Trophoblast cell (in vitro differentiated cells and primary cell): ENCODE measurements around the gene YLPM1.

Experiments
- DNase-seq, 2 donors: peaks; one replicate each; pipeline ENCODE4 v3.0.0-alpha.2; 2016
- H2AFZ ChIP-seq: 2 replicates; pipeline ENCODE4 v1.6.1; 2013; ENCODE audit warnings: low read length, moderate library complexity, mild to moderate bottlenecking; ENCODE audit not compliant: insufficient read depth, poor library complexity
- H2AK5ac ChIP-seq: 2 replicates; pipeline ENCODE4 v1.6.1; 2013; ENCODE audit warnings: mild to moderate bottlenecking, low read length
- H2BK120ac ChIP-seq: 2 replicates; pipeline ENCODE4 v1.6.1; 2013; ENCODE audit warnings: low read length, mild to moderate bottlenecking, moderate library complexity; ENCODE audit not compliant: insufficient read depth, poor library complexity
- H2BK12ac ChIP-seq: 2 replicates; pipeline ENCODE4 v1.6.1; 2013; ENCODE audit warnings: mild to moderate bottlenecking, low read length, moderate library complexity
- H2BK5ac ChIP-seq: 2 replicates; pipeline ENCODE4 v1.6.1; 2013; ENCODE audit warnings: low read length, low read depth, moderate library complexity, mild to moderate bottlenecking; ENCODE audit not compliant: poor library complexity
- H3K14ac ChIP-seq: 2 replicates; pipeline ENCODE4 v1.6.1; 2013; ENCODE audit warnings: mild to moderate bottlenecking, low read length
- H3K18ac ChIP-seq: 2 replicates; pipeline ENCODE4 v1.6.1; 2013; ENCODE audit warnings: mild to moderate bottlenecking, low read length
- H3K23ac ChIP-seq: 2 replicates; pipeline ENCODE4 v1.6.1; 2013; ENCODE audit warnings: low read length
- H3K27ac ChIP-seq: 2 replicates; pipeline ENCODE4 v1.5.1; 2013; ENCODE audit warnings: low read depth, mild to moderate bottlenecking, inconsistent platforms, low read length, moderate library complexity
- H3K27me3 ChIP-seq: 2 replicates; pipeline ENCODE4 v1.6.1; 2013; ENCODE audit warnings: inconsistent platforms, mild to moderate bottlenecking, low read length, moderate library complexity; ENCODE audit not compliant: insufficient read depth
- H3K36me3 ChIP-seq, 2 experiments: 1 replicate in 1 of 2; 2 replicates in 1 of 2; pipeline ENCODE4 v1.6.1; 2013; ENCODE audit warnings: low read length in 2 of 2, mild to moderate bottlenecking in 2 of 2, moderate library complexity in 1 of 2; ENCODE audit not compliant: insufficient read depth in 2 of 2, control insufficient read depth in 1 of 2
- H3K4ac ChIP-seq: 2 replicates; pipeline ENCODE4 v1.6.1; 2013; ENCODE audit warnings: low read depth, mild to moderate bottlenecking, low read length, moderate library complexity
- H3K4me1 ChIP-seq, 2 experiments: 1 replicate in 1 of 2; 2 replicates in 1 of 2; pipeline ENCODE4 v1.6.1; 2013; ENCODE audit warnings: low read length in 2 of 2, mild to moderate bottlenecking in 2 of 2, moderate library complexity in 1 of 2; ENCODE audit not compliant: insufficient read depth in 2 of 2, control insufficient read depth in 1 of 2
- H3K4me2 ChIP-seq: 2 replicates; pipeline ENCODE4 v1.6.1; 2013; ENCODE audit warnings: inconsistent platforms, mild to moderate bottlenecking, low read length, moderate library complexity
- H3K4me3 ChIP-seq: 2 replicates; pipeline ENCODE4 v1.5.1; 2013; ENCODE audit warnings: mild to moderate bottlenecking, low read depth, low read length, inconsistent platforms
- H3K79me1 ChIP-seq: one replicate; pipeline ENCODE4 v1.6.1; 2013; ENCODE audit warnings: low read length
- H3K79me2 ChIP-seq: 2 replicates; pipeline ENCODE4 v1.6.1; 2013; ENCODE audit warnings: low read length, mild to moderate bottlenecking; ENCODE audit not compliant: control insufficient read depth, insufficient read depth, poor library complexity
- H3K9ac ChIP-seq: 2 replicates; pipeline ENCODE4 v1.6.1; 2013; ENCODE audit warnings: mild to moderate bottlenecking, low read length
- H3K9me3 ChIP-seq: 2 replicates; pipeline ENCODE4 v1.6.1; 2013; ENCODE audit warnings: low read depth, mild to moderate bottlenecking, control low read depth, inconsistent platforms, low read length; ENCODE audit not compliant: insufficient read depth
- H4K12ac ChIP-seq: 2 replicates; pipeline ENCODE4 v1.6.1; 2013; ENCODE audit warnings: low read depth, mild to moderate bottlenecking, low read length, moderate library complexity
- H4K8ac ChIP-seq: 2 replicates; pipeline ENCODE4 v1.6.1; 2013; ENCODE audit warnings: low read depth, mild to moderate bottlenecking, low read length, moderate library complexity
- H4K91ac ChIP-seq: one replicate; pipeline ENCODE4 v1.6.1; 2013; ENCODE audit warnings: low read depth, mild to moderate bottlenecking, low read length, moderate library complexity
- WGBS: extraction: QIAGEN DNeasy Blood & Tissue Kit; methylation state at CpG from one replicate; pipeline ENCODE4 v1.1.7; 2013; ENCODE audit warnings: missing lambda C conversion rate; ENCODE audit not compliant: insufficient read length, insufficient coverage; ENCODE audit errors: extremely low coverage; 5-methylcytosine and 5-hydroxymethylcytosine counted together

The YLPM1 gene

GRCh38 chr14:74840603-74841030, 77.5 kb downstream of the YLPM1 start:
- H3K4me2 ChIP-seq, result no peak overlapping the region
- no peak overlapping the region for H2AFZ ChIP-seq
- no peak overlapping the region for H3K23ac ChIP-seq
- WGBS, result no CpG with 5 or more reads among the region's 5 CpGs
- H3K4me3 ChIP-seq, result no peak overlapping the region
- H3K18ac ChIP-seq, result no peak overlapping the region
- H3K79me2 ChIP-seq, result no peaks in the 10 kb centered on the region
- no peak overlapping the region for H2AK5ac ChIP-seq
- no peaks in the 10 kb centered on the region for H3K79me1 ChIP-seq
- H4K8ac ChIP-seq, result no peak overlapping the region
- H2BK120ac ChIP-seq, result no peak overlapping the region
- H4K91ac ChIP-seq, result no peak overlapping the region
- no peak overlapping the region for H3K14ac ChIP-seq
- no peak overlapping the region for H3K27ac ChIP-seq
- no peak overlapping the region for H2BK5ac ChIP-seq
- H3K9ac ChIP-seq, result no peak overlapping the region
- peaks cover 0 to 6% of the 10 kb centered on the region in 2 experiments for H3K36me3 ChIP-seq
- H3K4me1 ChIP-seq, result no peaks in the 10 kb centered on the region
- no peaks in the 10 kb centered on the region for H3K9me3 ChIP-seq
- H3K27me3 ChIP-seq, result no peaks in the 10 kb centered on the region
- H2BK12ac ChIP-seq, result no peak overlapping the region
- H3K4ac ChIP-seq, result no peak overlapping the region
- H4K12ac ChIP-seq, result no peak overlapping the region
- peak; percentile 55 to 70 for DNase-seq

- H2BK12ac ChIP-seq, result no peak overlapping the region
- H3K36me3 ChIP-seq, result peaks cover 0 to 4% of the 10 kb centered on the region in 2 experiments
- H3K4me3 ChIP-seq, result no peak overlapping the region
- H3K18ac ChIP-seq, result no peak overlapping the region
- H3K9ac ChIP-seq, result no peak overlapping the region
- H4K91ac ChIP-seq, result no peak overlapping the region
- WGBS, result no CpG with 5 or more reads among the region's 4 CpGs
- no peak overlapping the region for H2AFZ ChIP-seq
- DNase-seq, result no peak
- H3K27ac ChIP-seq, result no peak overlapping the region
- H3K14ac ChIP-seq, result no peak overlapping the region
- no peak overlapping the region for H3K4me2 ChIP-seq
- H2BK120ac ChIP-seq, result no peak overlapping the region
- H3K23ac ChIP-seq, result no peak overlapping the region
- no peak overlapping the region for H2BK5ac ChIP-seq
- no peak overlapping the region for H4K8ac ChIP-seq
- H3K79me2 ChIP-seq, result no peaks in the 10 kb centered on the region
- no peaks in the 10 kb centered on the region for H3K9me3 ChIP-seq
- H3K4me1 ChIP-seq, result no peaks in the 10 kb centered on the region
- H3K79me1 ChIP-seq, result no peaks in the 10 kb centered on the region
- H3K4ac ChIP-seq, result no peak overlapping the region
- no peaks in the 10 kb centered on the region for H3K27me3 ChIP-seq
- no peak overlapping the region for H4K12ac ChIP-seq
- no peak overlapping the region for H2AK5ac ChIP-seq
Observed at GRCh38 chr14:74841230-74842207, 78.4 kb downstream of the YLPM1 start.

GRCh38 chr14:74843653-74844052, 80.5 kb downstream of the YLPM1 start:
- Histone ChIP-seq H4K8ac (no peak overlapping the region), H4K91ac (no peak overlapping the region), H3K27ac (no peak overlapping the region), H3K23ac (no peak overlapping the region), H2BK12ac (no peak overlapping the region), H3K79me1 (no peaks in the 10 kb centered on the region), H3K4me2 (no peak overlapping the region), H4K12ac (no peak overlapping the region), H3K4ac (no peak overlapping the region), H3K9ac (no peak overlapping the region), H3K18ac (no peak overlapping the region), H3K79me2 (no peaks in the 10 kb centered on the region), H3K4me3 (no peak overlapping the region), H2AFZ (no peak overlapping the region), H2BK120ac (no peak overlapping the region), H2BK5ac (no peak overlapping the region), H3K4me1 (no peaks in the 10 kb centered on the region), H3K9me3 (no peaks in the 10 kb centered on the region), H2AK5ac (no peak overlapping the region), H3K14ac (no peak overlapping the region), H3K36me3 (peaks cover 0 to 4% of the 10 kb centered on the region in 2 experiments), H3K27me3 (no peaks in the 10 kb centered on the region)
- peak in 1 of 2 donors; percentile 32 for DNase-seq

DNA sequence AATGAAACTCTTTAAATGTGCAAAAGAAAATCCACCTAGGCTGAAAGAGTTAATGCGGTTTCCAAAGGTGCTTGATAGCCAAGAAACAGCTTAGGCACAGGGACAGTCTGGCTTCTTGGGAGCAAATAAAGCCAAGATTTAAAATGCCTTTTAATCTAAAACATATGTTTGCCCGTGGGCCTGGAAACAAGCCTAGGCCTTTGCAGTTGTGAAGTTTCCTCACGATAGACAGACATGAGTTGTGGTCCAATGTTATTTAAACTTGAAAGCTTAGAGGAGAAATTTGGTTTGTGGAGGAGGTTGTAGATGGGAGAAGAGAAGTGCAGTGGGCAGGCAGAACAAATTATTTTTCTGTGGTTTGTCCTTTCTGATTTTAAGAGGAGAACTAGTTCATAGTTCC, 83.1 kb downstream of the YLPM1 start:
- DNase-seq, result no peak
- H3K23ac ChIP-seq, result no peak overlapping the region
- no peak overlapping the region for H2BK5ac ChIP-seq
- no CpG with 5 or more reads among the region's 3 CpGs for WGBS
- H2BK120ac ChIP-seq, result no peak overlapping the region
- H3K9ac ChIP-seq, result no peak overlapping the region
- no peak overlapping the region for H3K4me2 ChIP-seq
- H3K36me3 ChIP-seq, result no peaks in the 10 kb centered on the region
- H3K27me3 ChIP-seq, result no peaks in the 10 kb centered on the region
- no peak overlapping the region for H3K14ac ChIP-seq
- no peak overlapping the region for H2AK5ac ChIP-seq
- no peak overlapping the region for H3K4ac ChIP-seq
- H3K18ac ChIP-seq, result no peak overlapping the region
- no peaks in the 10 kb centered on the region for H3K9me3 ChIP-seq
- peaks cover 0 to 2% of the 10 kb centered on the region in 2 experiments for H3K4me1 ChIP-seq
- H4K91ac ChIP-seq, result no peak overlapping the region
- H2BK12ac ChIP-seq, result no peak overlapping the region
- no peaks in the 10 kb centered on the region for H3K79me1 ChIP-seq
- no peaks in the 10 kb centered on the region for H3K79me2 ChIP-seq
- no peak overlapping the region for H3K4me3 ChIP-seq
- H2AFZ ChIP-seq, result no peak overlapping the region
- no peak overlapping the region for H3K27ac ChIP-seq
- no peak overlapping the region for H4K12ac ChIP-seq
- H4K8ac ChIP-seq, result no peak overlapping the region
